LNCAP (cell line): ENCODE results near the gene TSC22D2.

Source experiments
- CTCF ChIP-seq: fragments of 450-650 bp; IDR thresholded peaks from 2 replicates; pipeline ENCODE4 v1.5.1; 2017; ENCODE audit warnings: mild to moderate bottlenecking

The TSC22D2 gene

DNA sequence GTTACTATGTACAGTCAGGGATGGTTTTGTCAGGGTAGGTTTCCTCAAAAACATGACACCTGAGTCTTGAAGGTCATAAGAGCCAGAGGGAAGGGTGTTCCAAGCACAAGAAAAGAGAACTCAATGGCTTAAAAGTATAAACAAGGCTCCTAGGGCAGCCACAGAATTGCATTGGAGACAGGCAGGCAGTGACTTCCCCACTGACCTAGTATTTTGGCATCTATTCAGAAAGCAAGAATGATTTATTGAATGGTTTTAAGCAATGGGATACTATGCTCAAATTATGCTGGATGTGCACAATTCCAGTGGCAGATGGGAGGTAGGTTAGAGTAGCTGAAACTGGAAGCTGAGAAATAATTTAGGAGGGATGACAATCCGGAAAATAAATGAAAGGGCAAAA is 54.0 kb downstream of the TSC22D2 start:
- no peak for TF ChIP-seq CTCF

GRCh38 chr3:150464684-150465083 is 56.6 kb downstream of the TSC22D2 start:
- no peak for TF ChIP-seq CTCF

DNA sequence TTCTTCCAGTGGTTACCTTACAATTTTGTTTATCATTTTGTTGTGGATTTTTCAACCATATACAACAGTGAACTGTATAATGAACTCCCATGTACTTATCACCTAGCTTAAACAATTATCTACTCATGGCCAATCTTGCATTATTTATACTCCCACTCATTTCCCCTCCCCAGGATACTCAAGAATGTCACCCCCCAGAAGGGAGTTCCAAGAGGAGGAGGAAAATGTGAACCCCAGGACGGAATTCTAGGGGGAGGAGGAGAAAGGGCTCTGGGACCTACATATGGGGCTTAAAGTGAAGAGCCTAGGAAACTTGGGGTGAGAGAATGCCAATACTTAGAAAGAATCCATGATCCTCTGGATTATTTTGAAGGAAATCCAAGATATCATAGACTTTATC is 59.3 kb downstream of the TSC22D2 start:
- no peak for TF ChIP-seq CTCF

DNA sequence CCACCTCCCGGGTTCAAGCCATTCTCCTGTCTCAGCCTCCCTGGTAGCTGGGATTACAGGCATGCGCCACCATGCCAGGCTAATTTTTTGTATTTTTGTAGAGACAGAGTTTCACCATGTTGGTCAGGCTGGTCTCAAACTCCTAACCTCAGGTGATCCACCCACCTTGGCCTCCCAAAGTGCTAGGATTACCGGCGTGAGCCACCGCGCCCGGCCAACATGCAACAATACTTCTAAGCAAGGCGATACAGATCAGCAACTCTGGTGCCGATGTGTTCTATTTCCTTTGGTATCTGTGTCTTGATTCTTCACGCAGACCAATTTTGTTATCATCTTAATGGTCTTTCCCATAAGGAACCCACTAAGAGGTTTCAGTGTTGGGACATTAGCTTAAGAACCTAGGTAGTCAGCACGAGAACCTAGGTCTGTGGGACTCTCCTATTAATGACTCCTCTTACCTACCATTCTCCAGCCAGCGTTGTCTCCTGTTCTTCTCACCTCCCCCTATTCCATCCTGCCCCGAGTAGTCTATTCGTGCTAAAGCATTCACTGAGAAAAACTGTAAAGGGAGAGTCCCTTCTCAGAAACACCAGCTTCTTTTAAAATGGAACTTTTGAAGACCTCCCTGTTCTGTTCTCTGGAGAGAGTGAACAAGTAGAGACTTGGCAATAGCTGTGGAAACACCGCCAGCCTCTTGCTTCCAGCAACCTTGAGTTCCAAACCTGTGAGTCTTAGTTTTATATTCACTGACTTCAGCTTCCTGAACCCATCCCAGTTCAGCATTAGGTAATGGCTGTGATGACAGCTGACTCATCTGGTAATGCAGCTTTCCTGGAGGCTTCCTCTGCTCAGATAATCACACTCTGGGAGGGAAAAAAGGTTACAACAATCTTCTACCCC is 61.2 kb downstream of the TSC22D2 start:
- no peak for TF ChIP-seq CTCF

GRCh38 chr3:150469931-150470740 is 62.0 kb downstream of the TSC22D2 start:
- TF ChIP-seq CTCF = no peak

GRCh38 chr3:150472421-150472820 is 64.3 kb downstream of the TSC22D2 start:
- no peak for TF ChIP-seq CTCF

DNA sequence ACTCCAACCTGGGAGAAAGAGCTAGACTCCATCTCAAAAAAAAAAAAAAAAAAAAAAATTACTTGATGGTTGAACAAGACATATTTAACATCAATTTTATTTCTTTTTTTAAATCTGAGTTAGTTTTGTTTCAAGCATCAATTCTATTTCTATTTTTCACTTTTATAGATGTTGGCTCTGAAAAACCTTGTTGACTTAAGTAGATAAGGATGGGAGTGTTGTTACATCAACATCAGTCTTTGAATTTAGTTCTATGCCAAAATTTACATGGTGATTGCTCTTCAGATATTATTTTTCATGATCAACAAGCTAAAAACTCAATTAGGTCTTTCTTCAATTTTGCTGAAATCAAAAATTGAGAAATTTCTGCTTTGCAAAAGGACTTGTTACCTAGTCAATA is 71.3 kb downstream of the TSC22D2 start:
- no peak for TF ChIP-seq CTCF
